OCI-LY1 (cell line): ENCODE results near the gene KIRREL3.

ENCODE experiments used
- CTCF ChIP-seq: fragments of 200-600 bp; sonication (generic), shearing (Covaris generic); IDR thresholded peaks from 2 replicates; pipeline ENCODE4 v1.5.1; 2017; ENCODE audit warnings: mild to moderate bottlenecking, antibody characterized with exemption, low read length, moderate library complexity, mixed read lengths
- EZH2 ChIP-seq: fragments of 200-600 bp; sonication (generic), shearing (Covaris generic); IDR thresholded peaks from 2 replicates; pipeline ENCODE4 v1.8.0; 2017; ENCODE audit warnings: borderline replicate concordance, mixed run types, mild to moderate bottlenecking, antibody characterized with exemption, low read length, moderate library complexity, mixed read lengths

DNA sequence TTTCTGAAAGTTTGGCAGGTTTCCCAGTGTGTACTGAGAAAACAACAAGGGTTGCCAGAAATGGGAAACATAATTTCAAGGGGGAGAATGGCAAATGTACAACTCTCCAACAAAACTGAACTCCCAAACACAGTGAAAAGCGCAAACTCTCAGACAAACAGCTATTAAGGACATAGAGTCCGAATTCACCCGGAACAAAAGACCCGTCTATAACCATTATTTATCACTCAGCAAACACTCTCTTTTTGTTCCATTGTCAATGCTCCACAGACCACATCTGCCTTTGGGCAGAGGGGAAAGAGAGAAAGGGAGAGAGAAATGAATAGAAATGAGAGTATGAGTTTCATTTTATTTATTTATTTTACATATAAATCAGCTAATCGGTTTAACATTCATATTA is 21.7 kb downstream of the KIRREL3 start:
- TF ChIP-seq CTCF (no peak), EZH2 (no peak)
